Hematopoietic multipotent progenitor cell treated with erythropoietin and hydrocortisone succinate and interleukin-3 and kit ligand, for 8 days (in vitro differentiated cells): ENCODE data around the gene PRODH.
"Not testable (repeated sequence)": the region's sequence is repeated elsewhere in the genome, so short reads cannot be mapped to it uniquely, and the experiment has no call there.

Source experiments
- DNase-seq: peaks from one replicate; pipeline ENCODE4 v3.0.0-alpha.2; 2015

PRODH gene

DNA sequence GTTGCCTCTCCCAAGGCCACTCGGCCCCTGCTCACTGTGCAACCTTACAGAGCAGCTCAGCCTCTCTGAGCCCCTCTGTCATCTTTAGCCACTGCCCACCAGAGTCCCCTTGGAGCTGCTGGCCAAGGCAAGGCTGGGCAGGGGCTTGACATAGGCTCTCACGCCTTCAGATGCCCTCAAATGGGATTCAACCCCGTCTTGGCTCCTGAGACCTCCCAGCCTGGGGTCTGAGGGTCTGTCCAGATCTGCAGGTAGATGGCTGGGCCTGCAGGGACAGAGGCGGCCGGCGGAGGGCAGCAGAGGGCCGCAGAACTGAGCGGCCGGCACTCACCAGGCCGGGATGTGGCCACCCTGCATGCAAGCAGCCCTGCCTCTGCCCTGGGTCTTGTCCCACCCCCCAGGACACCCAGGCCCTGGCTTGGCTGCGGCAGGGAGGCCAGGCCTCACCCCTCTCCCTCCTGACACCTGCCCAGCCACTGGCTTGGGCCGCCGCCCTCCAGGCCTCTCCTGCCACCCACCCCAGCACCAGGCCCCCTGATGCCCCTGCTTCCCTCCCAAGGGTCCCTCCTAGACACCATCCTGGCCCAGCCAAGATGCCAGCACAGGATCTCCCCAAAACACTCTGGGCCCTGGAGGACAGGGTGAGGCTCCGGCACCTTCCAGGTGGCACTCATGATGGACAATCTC, 18.4 kb upstream of the PRODH start:
- peak; percentile 32 for DNase-seq

DNA sequence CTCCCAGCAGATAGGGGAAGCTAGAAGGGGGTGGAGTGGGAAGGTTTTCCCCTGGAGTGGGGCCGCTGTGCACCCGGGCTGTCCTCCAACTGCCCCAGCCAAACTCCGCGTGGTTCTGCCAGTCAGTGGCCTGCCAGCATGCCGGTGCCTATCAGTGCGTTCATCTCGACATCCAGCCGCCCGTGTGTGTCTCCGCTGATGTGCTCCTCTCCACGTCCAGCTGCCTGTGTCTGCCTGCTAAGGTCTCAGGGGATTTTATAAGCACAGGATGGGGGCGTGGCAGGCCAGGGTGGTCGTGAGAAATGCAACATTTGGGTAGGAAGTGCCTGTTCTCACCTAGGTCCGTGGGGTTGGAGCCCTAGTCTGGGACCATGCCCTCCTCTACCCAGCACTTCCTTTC, 17.0 kb upstream of the PRODH start:
- DNase-seq, result not testable (repeated sequence)

DNA sequence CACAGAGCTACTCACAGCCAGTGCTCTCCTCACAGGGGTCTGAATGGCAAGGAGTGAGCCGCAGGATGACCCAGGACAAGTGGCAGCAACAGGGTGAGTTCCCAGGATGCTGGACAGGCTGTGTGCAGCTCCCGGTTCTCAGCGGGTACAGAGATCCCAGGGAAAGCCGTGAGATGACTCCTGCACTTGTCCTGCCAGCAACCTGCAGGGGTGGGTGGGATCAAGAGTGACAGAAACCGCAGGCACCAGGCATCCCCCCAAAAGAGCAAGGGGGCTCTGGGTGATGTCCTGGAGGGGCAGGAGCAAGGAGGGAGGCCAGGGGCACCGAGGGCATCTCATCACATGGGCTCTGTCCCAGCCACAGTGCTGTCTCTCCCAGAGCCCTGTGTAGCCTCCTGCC, 15.9 kb upstream of the PRODH start:
- DNase-seq, result no peak

DNA sequence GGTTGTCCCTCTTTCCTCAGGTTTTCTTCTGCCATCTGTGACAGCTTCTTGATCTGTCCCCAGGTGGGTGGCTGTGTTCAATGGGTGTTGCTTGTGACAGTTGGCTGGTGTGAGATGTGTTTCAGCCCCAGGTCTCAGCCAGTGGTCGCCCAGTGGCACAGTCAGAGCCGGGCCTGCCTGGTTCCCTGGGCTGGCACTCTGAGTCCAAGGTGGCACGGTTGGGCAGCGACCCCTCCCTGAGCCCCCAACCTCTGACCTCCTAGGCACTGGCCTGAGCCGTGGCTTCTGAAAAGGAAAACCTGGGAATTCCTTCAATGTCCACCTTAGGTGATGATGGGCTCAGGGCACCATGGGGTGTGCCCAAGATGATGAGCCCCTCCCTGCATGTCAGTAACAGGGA, 14.0 kb upstream of the PRODH start:
- DNase-seq, result no peak

DNA sequence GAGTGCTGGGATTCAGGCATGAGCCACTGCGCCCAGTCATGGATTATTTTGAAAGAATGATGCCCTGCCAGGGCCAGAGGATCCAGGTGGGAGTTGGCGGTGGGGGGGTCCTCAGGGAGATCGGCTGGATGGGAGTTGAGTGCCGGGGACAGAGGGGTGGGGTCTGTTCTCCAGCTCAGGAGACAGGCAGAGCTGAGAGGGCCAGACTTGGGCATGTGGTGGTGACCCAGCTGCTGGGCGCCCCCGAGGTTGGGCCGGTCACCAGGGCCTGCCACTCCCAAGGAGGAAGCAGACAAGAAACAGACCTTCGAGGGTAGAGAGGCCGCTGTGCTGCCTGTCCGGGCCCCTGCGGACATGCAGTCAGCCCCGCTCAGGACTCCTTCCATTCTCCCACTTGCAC, 11.8 kb upstream of the PRODH start:
- no peak for DNase-seq

DNA sequence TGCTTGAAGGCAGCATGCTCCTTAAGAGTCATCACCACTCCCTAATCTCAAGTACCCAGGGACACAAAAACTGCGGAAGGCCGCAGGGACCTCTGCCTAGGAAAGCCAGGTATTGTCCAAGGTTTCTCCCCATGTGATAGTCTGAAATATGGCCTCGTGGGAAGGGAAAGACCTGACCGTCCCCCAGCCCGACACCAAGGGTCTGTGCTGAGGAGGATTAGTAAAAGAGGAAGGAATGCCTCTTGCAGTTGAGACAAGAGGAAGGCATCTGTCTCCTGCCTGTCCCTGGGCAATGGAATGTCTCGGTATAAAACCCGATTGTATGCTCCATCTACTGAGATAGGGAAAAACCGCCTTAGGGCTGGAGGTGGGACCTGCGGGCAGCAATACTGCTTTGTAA, 11.0 kb upstream of the PRODH start:
- DNase-seq, result not testable (repeated sequence)

DNA sequence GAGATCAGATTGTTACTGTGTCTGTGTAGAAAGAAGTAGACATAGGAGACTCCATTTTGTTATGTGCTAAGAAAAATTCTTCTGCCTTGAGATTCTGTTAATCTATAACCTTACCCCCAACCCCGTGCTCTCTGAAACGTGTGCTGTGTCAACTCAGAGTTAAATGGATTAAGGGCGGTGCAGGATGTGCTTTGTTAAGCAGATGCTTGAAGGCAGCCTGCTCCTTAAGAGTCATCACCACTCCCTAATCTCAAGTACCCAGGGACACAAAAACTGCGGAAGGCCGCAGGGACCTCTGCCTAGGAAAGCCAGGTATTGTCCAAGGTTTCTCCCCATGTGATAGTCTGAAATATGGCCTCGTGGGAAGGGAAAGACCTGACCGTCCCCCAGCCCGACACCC, 2.6 kb upstream of the PRODH start:
- DNase-seq, result not testable (repeated sequence)

DNA sequence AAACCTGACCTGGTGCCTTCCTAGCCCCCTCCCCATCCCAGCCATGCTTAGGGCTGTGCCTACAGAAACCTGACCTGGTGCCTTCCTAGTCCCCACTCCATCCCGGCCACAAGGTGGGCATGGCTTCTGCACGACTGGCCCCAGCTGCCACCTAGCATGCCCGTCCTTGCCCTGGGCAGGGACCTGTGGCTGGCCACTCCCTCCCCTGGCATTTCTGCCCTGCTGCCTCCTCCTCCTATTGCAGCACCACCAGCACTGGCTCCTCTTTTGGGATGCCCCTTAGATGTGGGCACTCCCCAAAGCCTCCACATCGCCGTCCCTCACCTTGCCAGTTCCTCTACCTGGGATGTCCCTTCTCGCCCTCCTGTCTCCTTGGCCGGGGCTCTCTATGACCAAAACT, 1.4 kb downstream of the PRODH start:
- not testable (repeated sequence) for DNase-seq

DNA sequence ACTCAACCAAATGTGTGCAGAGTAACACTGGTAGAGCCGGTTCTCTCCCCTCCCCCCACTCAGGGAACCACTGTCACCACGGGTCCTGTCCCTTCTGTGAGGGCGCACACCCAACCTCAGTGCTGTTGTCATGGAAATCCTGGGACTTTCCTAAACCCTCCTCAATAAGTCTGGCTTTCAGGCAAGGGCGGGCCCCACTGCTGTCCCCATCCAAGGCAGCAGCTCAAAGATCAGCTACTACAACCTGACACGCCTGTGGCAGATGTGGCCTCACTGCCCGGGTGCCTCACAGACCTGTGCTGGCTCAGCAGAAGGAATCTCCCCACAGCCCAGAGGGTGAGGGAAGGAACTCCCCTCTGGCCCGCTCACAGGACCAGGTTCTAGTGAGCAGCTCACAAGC, 2.2 kb downstream of the PRODH start:
- no peak for DNase-seq

DNA sequence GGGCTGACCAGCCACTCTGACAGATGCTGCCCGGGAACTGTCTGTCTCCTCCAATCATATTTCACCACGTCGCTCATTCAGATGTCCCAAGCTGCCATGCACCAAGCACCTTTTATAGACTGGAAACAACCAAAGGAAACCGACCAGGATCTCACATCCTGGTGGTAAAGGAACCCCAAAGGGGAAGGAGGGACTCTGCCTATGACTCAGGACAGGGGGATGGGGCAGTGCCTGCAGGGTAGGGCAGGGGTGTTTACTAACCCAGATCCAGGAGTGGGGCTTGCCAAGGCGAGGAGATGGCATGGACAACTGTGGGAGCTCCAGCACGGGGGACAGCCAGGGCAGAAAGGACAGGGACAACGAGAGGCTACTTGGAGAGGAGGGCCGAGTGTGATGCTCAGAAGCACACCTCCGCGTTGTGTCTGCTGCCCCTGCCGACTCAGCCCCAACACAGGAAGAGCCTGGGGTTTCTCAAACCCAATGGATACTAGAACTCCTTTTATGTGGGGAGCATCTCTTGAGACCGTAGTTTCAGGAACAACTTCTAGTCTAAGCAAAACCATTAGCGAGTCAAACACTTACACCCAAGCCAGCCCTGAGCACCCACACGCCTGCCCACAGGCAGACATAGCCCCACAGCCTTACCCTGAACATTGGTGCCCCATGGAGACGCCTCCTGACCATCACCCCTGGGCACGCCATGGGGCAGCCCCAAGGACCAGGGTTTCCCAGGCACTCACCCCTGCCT, 4.0 kb downstream of the PRODH start:
- no peak for DNase-seq

DNA sequence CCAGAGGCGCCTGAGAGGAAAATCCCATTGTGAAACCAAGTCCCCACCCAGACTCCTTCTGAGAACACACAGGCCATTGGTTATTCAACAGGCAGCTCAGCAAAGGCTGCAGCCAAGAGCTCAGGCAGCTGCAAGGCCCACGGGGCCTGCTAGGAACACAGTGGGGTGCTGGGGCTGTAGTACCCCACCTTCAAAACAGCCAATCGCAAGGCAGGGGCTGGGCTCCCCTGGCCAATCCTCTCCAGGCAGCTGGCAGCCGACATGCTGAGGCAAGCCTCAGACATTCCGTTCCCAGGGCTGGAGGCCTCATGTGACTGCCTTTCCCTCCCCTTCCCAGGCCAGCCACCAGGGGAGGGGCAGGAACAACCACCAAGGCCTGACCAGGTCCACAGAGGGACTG, 6.6 kb downstream of the PRODH start:
- DNase-seq, result no peak

DNA sequence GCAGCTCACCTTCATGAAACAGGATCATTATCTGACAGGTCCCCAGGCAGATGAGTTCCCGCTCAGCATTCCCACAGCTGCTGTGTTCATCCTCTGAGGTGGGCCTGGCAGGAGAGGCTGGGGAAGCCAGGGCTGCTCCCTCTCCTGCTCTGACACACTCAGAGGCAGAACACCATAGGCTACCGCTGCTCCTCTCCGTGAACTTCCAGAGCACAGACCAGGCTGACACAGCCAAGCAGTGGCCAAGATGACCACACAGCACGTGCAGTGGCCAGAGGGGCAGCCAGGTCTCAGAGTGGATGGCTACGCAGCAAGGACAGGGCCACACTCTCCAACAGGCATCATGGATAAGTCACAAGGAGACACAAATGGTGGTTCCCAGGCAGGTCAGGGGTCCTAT, 8.5 kb downstream of the PRODH start:
- DNase-seq, result no peak

DNA sequence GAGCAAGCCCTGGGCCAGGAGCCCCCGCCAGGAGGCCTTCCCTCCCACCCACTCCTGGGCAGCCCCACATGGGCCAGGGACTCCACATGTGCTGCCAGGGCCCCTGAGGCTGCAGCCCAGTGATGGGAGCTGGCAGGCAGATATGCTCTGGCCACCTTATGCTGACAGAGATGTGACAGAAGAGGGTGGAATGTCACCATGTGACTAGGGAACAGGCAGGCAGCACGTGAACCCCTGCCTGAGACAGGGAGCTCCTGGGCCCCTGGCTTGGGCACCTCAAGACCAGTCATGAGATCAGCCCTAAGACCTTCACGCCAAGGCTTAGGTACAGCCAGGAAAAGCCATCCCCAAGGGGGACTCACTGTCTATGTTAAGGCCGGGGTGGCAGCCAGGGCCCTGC, 9.1 kb downstream of the PRODH start:
- no peak for DNase-seq

DNA sequence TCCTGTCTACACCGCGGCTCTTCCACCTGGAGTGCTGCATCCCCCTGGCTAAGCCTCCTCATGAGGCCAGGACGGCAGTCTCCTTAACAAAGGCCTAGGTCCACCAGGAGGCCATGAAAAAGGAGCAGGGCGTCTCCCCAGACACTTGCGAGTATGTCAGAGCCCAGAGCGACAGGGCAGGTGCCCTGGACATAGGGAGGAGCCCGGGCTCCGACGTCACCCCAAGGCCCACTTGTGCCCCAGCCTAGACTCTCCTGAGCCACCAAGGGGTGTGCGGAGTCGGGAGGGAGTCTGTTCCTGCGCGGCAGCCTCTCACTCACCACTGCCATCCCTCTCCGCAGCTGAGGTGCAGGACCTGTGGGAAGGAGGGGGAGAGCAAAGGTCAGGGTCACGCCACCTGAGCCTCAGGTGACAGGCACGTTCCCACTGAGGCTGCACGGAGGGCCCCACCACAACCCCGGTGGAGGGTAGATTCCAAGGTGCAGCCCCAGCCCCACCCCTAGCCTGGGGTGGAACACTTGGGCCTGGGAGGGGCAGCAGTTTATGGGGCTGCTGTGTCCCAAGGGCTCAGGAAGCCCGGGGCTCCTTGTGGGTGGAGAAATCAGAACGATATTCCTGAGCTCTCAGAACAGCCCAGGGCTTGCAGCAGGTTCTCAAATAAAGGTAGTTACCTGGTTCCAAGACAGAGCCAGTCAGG, 10.6 kb downstream of the PRODH start:
- no peak for DNase-seq

DNA sequence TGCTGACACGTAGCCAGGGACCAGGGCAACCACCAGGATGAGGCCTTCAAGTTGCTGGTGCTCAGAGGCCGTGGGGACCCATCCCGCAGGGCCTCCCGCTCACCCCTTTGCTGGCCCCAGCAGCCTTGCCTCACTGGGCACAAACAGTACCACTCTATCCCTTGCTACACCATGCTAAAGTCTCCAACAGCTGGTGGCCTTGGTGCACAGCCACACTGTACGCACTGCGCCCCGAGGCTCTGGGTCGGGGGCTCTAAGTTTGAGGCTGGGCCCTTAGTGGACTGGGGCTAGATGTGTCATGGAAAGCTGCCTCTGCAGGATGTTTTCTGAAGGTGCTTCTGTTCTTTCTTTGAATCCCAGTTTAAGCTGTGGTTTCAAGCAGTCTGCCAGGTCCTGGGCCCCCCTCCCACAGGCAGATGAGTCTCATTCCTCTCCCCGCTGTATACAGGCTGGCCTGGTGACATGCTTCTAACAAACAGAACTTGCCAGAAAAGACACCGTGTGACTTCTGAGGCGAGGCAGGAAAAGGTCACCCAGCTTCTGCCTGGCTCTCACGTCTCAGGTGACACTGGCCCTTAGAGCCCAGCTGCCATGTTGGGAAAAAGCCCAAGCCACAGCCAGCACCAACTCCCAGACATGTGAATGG, 15.7 kb downstream of the PRODH start:
- not testable (repeated sequence) for DNase-seq

DNA sequence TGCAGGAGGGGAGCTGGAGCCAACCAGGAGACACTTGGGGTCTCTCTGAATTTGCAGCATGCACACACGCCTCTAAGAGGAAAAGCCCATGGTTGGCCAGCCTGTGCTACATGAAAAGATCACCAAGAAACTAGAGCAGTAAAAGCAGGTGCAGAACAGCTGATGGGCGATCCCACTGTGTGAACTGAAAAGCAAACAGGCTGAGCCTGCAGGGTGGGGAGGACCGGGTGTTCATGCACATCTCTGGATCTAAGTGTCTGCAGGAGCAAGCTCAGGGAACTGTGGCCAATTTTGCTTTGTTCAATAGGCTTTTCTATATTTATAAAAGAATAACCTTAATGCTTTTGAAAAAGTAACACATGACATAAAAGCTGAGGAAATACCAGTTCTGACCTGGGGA, 18.3 kb downstream of the PRODH start:
- DNase-seq, result not testable (repeated sequence)

DNA sequence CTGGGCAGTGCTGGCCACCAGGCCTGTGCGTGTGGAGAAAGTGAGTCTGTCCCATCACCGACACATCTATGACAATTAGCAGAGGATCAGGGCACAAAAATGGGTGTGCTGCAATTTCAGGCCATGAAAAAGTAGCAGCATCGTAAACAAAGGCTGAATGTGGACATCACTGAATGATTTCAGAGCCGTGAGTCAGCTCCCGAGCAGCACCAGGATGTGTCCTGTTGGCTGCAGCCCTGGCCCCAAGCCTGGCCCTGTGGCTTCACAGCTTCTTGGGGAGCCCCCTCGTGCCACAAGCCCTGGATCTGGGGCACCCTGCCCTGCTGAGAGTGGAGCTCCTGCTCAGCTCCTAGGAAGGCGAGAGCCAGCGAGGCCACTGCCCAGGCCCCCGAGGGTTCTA, 20.5 kb downstream of the PRODH start:
- not testable (repeated sequence) for DNase-seq

DNA sequence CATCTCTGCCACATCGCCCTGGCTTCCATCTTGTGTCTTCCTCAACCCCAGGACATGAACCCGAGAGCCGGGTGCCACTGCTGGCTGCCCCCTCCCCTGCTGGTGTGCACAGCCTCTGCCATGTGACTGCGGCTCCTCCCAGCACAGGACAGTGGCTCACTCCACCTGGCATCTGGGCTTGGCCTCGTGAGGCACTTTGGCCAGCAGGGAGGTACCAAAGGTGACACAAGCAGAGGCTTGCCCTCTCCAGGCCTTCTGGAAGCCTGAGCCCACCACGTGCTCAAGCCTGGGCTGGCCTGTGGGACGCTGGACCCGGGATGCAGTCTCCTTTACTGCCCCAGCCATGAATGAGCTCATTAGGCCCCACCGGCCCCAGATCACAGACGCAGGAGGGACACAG, 21.5 kb downstream of the PRODH start:
- DNase-seq, result not testable (repeated sequence)

DNA sequence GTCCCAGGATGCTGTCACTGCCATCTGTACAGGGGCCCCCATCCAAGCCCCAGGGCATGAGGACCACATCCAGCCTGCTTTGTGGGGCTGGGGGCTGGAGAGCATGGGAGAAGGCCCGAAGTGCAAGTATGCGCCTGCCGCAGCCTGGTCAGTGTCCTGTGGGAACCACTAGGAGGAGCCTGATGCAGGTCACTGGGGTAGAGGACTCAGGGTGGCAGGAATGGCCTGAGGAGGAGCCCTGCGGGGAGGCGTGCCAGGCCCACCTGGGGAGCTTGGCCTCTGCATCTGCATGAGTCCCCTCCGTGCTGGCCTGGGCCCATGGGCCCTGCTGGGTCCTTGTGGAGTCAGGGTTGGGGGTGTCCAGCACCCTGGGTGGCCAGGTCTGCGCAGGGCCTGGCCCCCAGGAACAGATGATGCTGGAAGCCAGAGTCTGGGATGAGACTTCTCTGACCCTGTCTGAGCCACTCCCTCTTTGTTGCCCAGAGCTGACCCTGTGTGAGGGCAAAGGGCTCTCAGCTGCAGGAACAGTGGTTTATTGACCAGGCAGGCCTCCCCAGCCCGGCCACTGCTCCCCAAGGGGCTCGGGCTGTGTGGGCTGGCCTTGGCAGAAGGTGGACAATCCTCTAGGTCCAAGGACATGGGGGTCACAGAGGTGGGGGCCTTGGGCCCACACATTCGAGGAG, 23.7 kb downstream of the PRODH start:
- not testable (repeated sequence) for DNase-seq

DNA sequence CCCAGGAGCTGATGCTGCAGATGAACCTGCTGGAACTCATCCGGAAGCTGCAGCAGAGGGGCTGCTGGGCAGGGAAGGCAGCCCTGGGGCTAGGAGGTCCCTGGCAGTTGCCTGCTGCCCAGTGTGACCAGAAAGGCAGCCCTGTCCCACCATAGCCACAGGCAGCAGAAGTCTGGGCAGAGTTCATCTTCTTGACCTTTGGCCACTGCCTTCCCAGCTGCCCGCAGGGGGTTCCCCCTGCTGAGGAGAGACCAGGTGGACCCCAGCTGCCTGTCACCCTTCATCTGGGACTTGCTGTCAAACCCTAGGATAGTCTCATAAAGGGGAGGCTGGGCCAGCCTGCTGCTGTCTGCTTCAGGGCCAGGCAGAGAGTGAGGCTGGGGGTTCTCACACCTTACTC, 24.6 kb downstream of the PRODH start:
- not testable (repeated sequence) for DNase-seq

DNA sequence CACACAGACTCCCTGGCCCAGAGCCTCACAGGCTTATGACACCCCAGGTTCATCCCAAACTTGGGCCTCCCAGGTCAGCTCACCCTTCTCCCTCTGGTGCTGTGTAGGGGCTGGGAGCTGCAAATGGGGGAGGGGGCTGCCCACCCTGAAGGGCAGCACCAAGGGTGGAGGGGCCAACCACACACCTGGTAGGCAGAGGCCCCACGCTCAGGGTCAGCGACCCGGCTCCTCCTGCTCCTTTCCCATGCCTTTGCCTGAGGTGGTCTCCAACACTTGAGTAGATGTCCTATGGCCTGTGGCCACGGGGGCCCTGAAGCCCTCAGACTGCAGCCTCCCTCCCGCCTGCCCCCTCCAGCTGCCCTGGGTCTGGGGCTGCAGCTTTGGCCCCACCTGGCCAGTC, 26.5 kb downstream of the PRODH start:
- DNase-seq, result no peak

DNA sequence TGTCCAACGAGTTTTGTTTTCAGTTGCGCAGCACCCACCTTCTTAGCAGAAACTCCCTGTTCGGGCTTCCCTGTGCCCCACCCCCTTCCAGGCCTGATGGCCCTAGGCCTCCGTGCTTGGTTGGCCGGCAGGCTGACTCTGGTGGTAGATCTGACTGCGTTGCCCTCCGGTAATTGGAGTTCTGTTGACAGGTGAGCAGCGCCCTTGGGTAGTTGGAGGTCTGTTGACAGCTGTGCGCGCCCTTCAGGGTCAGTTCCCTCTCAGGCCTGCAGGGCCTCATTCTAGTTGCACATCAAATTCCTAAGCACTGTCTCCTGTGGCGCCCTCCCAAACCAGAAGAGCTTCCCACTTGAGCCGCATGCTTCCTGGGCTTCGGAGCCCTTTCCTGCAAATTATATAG, 29.2 kb downstream of the PRODH start:
- no peak for DNase-seq

DNA sequence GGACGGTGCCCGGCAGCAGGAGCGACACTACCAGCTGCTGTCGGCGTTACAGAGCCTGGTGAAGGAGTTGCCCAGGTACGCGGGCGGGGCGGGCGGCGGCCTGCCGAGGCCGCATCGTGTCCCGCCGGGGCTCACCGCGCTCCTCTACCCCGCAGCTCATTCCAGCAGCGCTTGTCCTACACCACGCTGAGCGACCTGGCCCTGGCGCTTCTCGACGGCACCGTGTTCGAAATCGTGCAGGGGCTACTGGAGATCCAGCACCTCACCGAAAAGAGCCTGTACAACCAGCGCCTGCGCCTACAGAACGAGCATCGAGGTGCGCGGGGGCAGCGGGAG, 29.7 kb downstream of the PRODH start:
- DNase-seq, result not testable (repeated sequence)
